ENCODE data around the gene EYS. TPM values are rescaled to one million over a fixed set of nuclear protein-coding genes. Genes with fewer than 3 reads are reported as not detected.

EYS gene
- total RNA-seq, 4 donors from 2014 or later: under 0.01 TPM; not detected in 3

DNA sequence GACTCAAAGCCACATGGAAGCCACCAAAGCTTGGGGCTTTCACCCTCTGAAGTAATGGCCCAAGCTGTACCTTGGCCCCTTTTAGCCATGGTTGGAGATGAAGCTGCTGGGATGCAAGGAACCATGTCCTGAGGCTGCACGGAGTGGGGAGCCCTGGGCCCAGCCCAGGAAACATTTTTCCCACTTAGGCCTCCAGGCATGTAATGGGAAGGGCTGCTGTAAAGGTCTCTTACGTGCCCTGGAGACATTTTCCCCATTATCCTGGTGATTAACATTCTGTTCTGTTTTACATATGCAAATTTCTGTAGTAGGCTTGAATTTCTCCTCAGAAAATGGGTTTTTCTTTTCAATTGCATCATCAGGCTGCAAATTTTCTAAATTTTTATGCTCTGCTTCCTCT is 558.2 kb downstream of the EYS start:
- Histone ChIP-seq H3K9me3 (no peaks in the 10 kb centered on the region), H3K27me3 (no peaks in the 10 kb centered on the region), H3K4me3 (no peak overlapping the region), H3K27ac (replicated peaks in 1 of 4) (no peak overlapping the region), H3K36me3 (no peaks in the 10 kb centered on the region), H3K4me1 (no peaks in the 10 kb centered on the region)
- intact Hi-C loops (cut with DNase I): no loop called here
- no peak for TF ChIP-seq EP300 (IDR thresholded peaks at IDR 0.05)
- no peak for TF ChIP-seq POLR2A (IDR thresholded peaks at IDR 0.05; ENCODE audit: low read depth)
- DNase-seq (ENCODE audit: extremely low spot score): no peak
- WGBS: 94% methylated on average over 2 of the region's 2 CpGs

GRCh38 chr6:65135567-65135966 is 571.5 kb downstream of the EYS start:
- no peak for DNase-seq (ENCODE audit: extremely low spot score)
- Histone ChIP-seq H3K27me3 (no peaks in the 10 kb centered on the region), H3K4me1 (no peaks in the 10 kb centered on the region), H3K27ac (replicated peaks in 1 of 4) (no peak overlapping the region), H3K9me3 (no peaks in the 10 kb centered on the region), H3K4me3 (no peak overlapping the region), H3K36me3 (no peaks in the 10 kb centered on the region)
- 65% methylated on average over 2 of the region's 2 CpGs for WGBS
- TF ChIP-seq EP300 (IDR thresholded peaks at IDR 0.05) (no peak), POLR2A (IDR thresholded peaks at IDR 0.05; ENCODE audit: low read depth) (no peak), POLR2AphosphoS5 (IDR thresholded peaks at IDR 0.05) (no peak)
- TF ChIP-seq, protein P1, sequence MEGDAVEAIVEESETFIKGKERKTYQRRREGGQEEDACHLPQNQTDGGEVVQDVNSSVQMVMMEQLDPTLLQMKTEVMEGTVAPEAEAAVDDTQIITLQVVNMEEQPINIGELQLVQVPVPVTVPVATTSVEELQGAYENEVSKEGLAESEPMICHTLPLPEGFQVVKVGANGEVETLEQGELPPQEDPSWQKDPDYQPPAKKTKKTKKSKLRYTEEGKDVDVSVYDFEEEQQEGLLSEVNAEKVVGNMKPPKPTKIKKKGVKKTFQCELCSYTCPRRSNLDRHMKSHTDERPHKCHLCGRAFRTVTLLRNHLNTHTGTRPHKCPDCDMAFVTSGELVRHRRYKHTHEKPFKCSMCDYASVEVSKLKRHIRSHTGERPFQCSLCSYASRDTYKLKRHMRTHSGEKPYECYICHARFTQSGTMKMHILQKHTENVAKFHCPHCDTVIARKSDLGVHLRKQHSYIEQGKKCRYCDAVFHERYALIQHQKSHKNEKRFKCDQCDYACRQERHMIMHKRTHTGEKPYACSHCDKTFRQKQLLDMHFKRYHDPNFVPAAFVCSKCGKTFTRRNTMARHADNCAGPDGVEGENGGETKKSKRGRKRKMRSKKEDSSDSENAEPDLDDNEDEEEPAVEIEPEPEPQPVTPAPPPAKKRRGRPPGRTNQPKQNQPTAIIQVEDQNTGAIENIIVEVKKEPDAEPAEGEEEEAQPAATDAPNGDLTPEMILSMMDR (IDR thresholded peaks at IDR 0.05): no peak
- intact Hi-C loops (cut with DNase I): no loop called here

- no peak overlapping the region for H3K4me3 ChIP-seq
- TF ChIP-seq POLR2AphosphoS5 (IDR thresholded peaks at IDR 0.05) (no peak), EP300 (IDR thresholded peaks at IDR 0.05) (no peak), POLR2A (IDR thresholded peaks at IDR 0.05; ENCODE audit: low read depth) (no peak)
- TF ChIP-seq, protein P1 (IDR thresholded peaks at IDR 0.05): no peak
- H3K27me3 ChIP-seq: no peaks in the 10 kb centered on the region
- H3K4me1 ChIP-seq: no peaks in the 10 kb centered on the region
- H3K27ac ChIP-seq (replicated peaks in 1 of 4): no peak overlapping the region
- WGBS: 59% methylated on average over 2 of the region's 2 CpGs
- no peaks in the 10 kb centered on the region for H3K36me3 ChIP-seq
- H3K9me3 ChIP-seq: no peaks in the 10 kb centered on the region
- no peak for DNase-seq (ENCODE audit: extremely low spot score)
- intact Hi-C loops (cut with DNase I): no loop called here
Measured at GRCh38 chr6:65126667-65127066, 580.4 kb downstream of the EYS start.

DNA sequence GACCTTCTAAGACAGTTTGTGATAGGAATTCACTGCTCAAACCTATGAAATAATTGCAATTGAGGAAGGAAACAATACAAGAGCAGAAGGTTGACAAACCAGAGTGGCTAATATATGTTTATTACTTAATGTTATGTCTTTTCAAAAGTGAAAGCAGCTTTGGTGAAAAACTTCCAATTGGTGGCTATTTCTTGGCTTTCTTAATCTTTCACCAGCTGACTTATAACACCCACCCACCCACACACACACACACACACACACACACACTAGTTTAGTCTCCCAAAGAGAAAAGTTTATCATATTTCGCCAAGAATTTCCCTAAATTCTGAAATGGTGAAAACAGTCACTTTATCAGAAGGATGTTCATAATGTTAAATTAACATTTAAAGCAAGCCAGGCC is 583.5 kb downstream of the EYS start:
- no peak overlapping the region for H3K4me3 ChIP-seq
- WGBS: 85% methylated on average over 1 of the region's 1 CpG
- H3K4me1 ChIP-seq: no peaks in the 10 kb centered on the region
- intact Hi-C loops (cut with DNase I): no loop called here
- H3K36me3 ChIP-seq: no peaks in the 10 kb centered on the region
- no peak for TF ChIP-seq POLR2A (IDR thresholded peaks at IDR 0.05; ENCODE audit: low read depth)
- TF ChIP-seq POLR2AphosphoS5 (IDR thresholded peaks at IDR 0.05): no peak
- TF ChIP-seq, protein P1 (IDR thresholded peaks at IDR 0.05): no peak
- no peak for TF ChIP-seq EP300 (IDR thresholded peaks at IDR 0.05)
- H3K27me3 ChIP-seq: no peaks in the 10 kb centered on the region
- H3K9me3 ChIP-seq: no peaks in the 10 kb centered on the region
- DNase-seq (ENCODE audit: extremely low spot score): no peak
- H3K27ac ChIP-seq (replicated peaks in 1 of 4): no peak overlapping the region

GRCh38 chr6:65117817-65118409 is 589.1 kb downstream of the EYS start:
- intact Hi-C loops (cut with DNase I): no loop called here
- TF ChIP-seq POLR2AphosphoS5 (IDR thresholded peaks at IDR 0.05) (no peak), EP300 (IDR thresholded peaks at IDR 0.05) (no peak)
- no peaks in the 10 kb centered on the region for H3K9me3 ChIP-seq
- no peaks in the 10 kb centered on the region for H3K4me1 ChIP-seq
- no peaks in the 10 kb centered on the region for H3K36me3 ChIP-seq
- no peak for DNase-seq (ENCODE audit: extremely low spot score)
- whole genome bisulfite sequencing: 86% methylated on average over 3 of the region's 3 CpGs
- no peak overlapping the region for H3K4me3 ChIP-seq
- H3K27me3 ChIP-seq: no peaks in the 10 kb centered on the region
- H3K27ac ChIP-seq (replicated peaks in 1 of 4): no peak overlapping the region

- whole genome bisulfite sequencing: 85% methylated on average over 1 of the region's 1 CpG
- Histone ChIP-seq H3K4me1 (no peaks in the 10 kb centered on the region), H3K9me3 (no peaks in the 10 kb centered on the region), H3K27ac (replicated peaks in 1 of 4) (no peak overlapping the region), H3K36me3 (no peaks in the 10 kb centered on the region), H3K4me3 (no peak overlapping the region), H3K27me3 (no peaks in the 10 kb centered on the region)
- TF ChIP-seq EP300 (IDR thresholded peaks at IDR 0.05) (no peak), POLR2A (IDR thresholded peaks at IDR 0.05; ENCODE audit: low read depth) (no peak), POLR2AphosphoS5 (IDR thresholded peaks at IDR 0.05) (no peak)
- TF ChIP-seq, protein P1 (IDR thresholded peaks at IDR 0.05): no peak
- intact Hi-C loops (cut with DNase I): no loop called here
- no peak for DNase-seq (ENCODE audit: extremely low spot score)
Measured at GRCh38 chr6:65116326-65116725, 590.7 kb downstream of the EYS start.
